H9 (cell line): Measurements from ENCODE around the gene CAMK2B. TPM values are rescaled to one million over a fixed set of nuclear protein-coding genes. Genes with fewer than 3 reads are reported as not detected.

Experiments
- DNase-seq: peaks from one replicate; pipeline ENCODE4 v3.0.0-alpha.2; 2017
- H2AFZ ChIP-seq: one replicate; pipeline ENCODE4 v1.6.1; 2013; ENCODE audit warnings: mild to moderate bottlenecking, low read length, control low read depth, moderate library complexity
- H2AK5ac ChIP-seq: 2 replicates; pipeline ENCODE4 v1.6.1; 2013; ENCODE audit warnings: low read length, control low read depth, mixed read lengths; ENCODE audit not compliant: insufficient read length
- H2BK120ac ChIP-seq: one replicate; pipeline ENCODE4 v1.6.1; 2013; ENCODE audit warnings: low read depth, mild to moderate bottlenecking, low read length, control low read depth, inconsistent platforms; ENCODE audit not compliant: poor library complexity, severe bottlenecking
- H2BK12ac ChIP-seq: 2 replicates; pipeline ENCODE4 v1.6.1; 2013; ENCODE audit warnings: low read length, control low read depth, mixed read lengths, low read depth; ENCODE audit not compliant: insufficient read length
- H2BK15ac ChIP-seq: 2 replicates; pipeline ENCODE4 v1.6.1; 2013; ENCODE audit warnings: low read depth, low read length, control low read depth
- H2BK20ac ChIP-seq: one replicate; pipeline ENCODE4 v1.6.1; 2013; ENCODE audit warnings: low read depth, mild to moderate bottlenecking, low read length, control low read depth, inconsistent platforms; ENCODE audit not compliant: poor library complexity, severe bottlenecking
- H2BK5ac ChIP-seq: 2 replicates; pipeline ENCODE4 v1.6.1; 2013; ENCODE audit warnings: low read length, control low read depth, mixed read lengths; ENCODE audit not compliant: insufficient read length
- H3K14ac ChIP-seq: 2 replicates; pipeline ENCODE4 v1.6.1; 2013; ENCODE audit warnings: low read length, control low read depth; ENCODE audit not compliant: insufficient read depth
- H3K18ac ChIP-seq: 2 replicates; pipeline ENCODE4 v1.6.1; 2013; ENCODE audit warnings: low read depth, mild to moderate bottlenecking, mixed read lengths, low read length, control low read depth; ENCODE audit not compliant: insufficient read length
- H3K23ac ChIP-seq: 2 replicates; pipeline ENCODE4 v1.6.1; 2013; ENCODE audit warnings: low read length, control low read depth, mixed read lengths, low read depth; ENCODE audit not compliant: insufficient read length
- H3K23me2 ChIP-seq: 2 replicates; pipeline ENCODE4 v1.6.1; 2013; ENCODE audit warnings: low read depth, mild to moderate bottlenecking, mixed read lengths, low read length, control low read depth; ENCODE audit not compliant: insufficient read length, poor library complexity, severe bottlenecking
- H3K27ac ChIP-seq: 2 replicates; pipeline ENCODE4 v1.5.1; 2013; ENCODE audit warnings: low read length, control low read depth, mixed read lengths, low read depth; ENCODE audit not compliant: insufficient read length
- H3K27me3 ChIP-seq: 2 replicates; pipeline ENCODE4 v1.6.1; 2013; ENCODE audit warnings: low read length, control low read depth, inconsistent platforms; ENCODE audit not compliant: insufficient read depth
- H3K4ac ChIP-seq: 2 replicates; pipeline ENCODE4 v1.6.1; 2013; ENCODE audit warnings: low read depth, mild to moderate bottlenecking, control low read depth, inconsistent platforms, low read length, moderate library complexity
- H3K4me1 ChIP-seq: 2 replicates; pipeline ENCODE4 v1.6.1; 2013; ENCODE audit warnings: low read length, control low read depth, inconsistent platforms; ENCODE audit not compliant: insufficient read depth
- H3K4me2 ChIP-seq: 2 replicates; pipeline ENCODE4 v1.6.1; 2013; ENCODE audit warnings: low read length, control low read depth, mixed read lengths; ENCODE audit not compliant: insufficient read length, insufficient read depth
- H3K56ac ChIP-seq: 2 replicates; pipeline ENCODE4 v1.6.1; 2013; ENCODE audit warnings: low read depth, mild to moderate bottlenecking, mixed read lengths, low read length, control low read depth; ENCODE audit not compliant: insufficient read length
- H3K79me1 ChIP-seq: 2 replicates; pipeline ENCODE4 v1.6.1; 2013; ENCODE audit warnings: low read depth, mild to moderate bottlenecking, moderate library complexity, low read length, control low read depth, inconsistent platforms; ENCODE audit not compliant: insufficient read depth, poor library complexity, severe bottlenecking
- H3K79me2 ChIP-seq: 2 replicates; pipeline ENCODE4 v1.6.1; 2013; ENCODE audit warnings: low read length, control low read depth, inconsistent platforms; ENCODE audit not compliant: insufficient read depth
- H3K9ac ChIP-seq: 2 replicates; pipeline ENCODE4 v1.6.1; 2013; ENCODE audit warnings: low read length, control low read depth, mixed read lengths; ENCODE audit not compliant: insufficient read length; ENCODE audit errors: extremely low read depth
- H3K9me3 ChIP-seq: one replicate; pipeline ENCODE4 v1.6.1; 2013; ENCODE audit warnings: low read depth, low read length, inconsistent platforms; ENCODE audit not compliant: control insufficient read depth
- H3T11ph ChIP-seq: one replicate; pipeline ENCODE4 v1.6.1; 2013; ENCODE audit warnings: mild to moderate bottlenecking, low read length, control low read depth, inconsistent platforms
- H4K20me1 ChIP-seq: one replicate; pipeline ENCODE4 v1.6.1; 2013; ENCODE audit not compliant: control insufficient read depth, insufficient read length, insufficient read depth
- H4K5ac ChIP-seq: 2 replicates; pipeline ENCODE4 v1.6.1; 2013; ENCODE audit warnings: low read depth, mild to moderate bottlenecking, mixed read lengths, low read length, control low read depth; ENCODE audit not compliant: insufficient read length
- H4K8ac ChIP-seq: replicated peaks from 2 replicates; pipeline ENCODE4 v1.6.1; 2013; ENCODE audit warnings: low read length, control low read depth, mixed read lengths, low read depth; ENCODE audit not compliant: insufficient read length
- H4K91ac ChIP-seq: 2 replicates; pipeline ENCODE4 v1.6.1; 2013; ENCODE audit warnings: low read depth, mild to moderate bottlenecking, moderate library complexity, mixed read lengths, low read length, control low read depth; ENCODE audit not compliant: insufficient read length
- H3K27ac Mint-ChIP-seq, 3 experiments: 2 replicates in 2 of 3; 3 replicates in 1 of 3; pipeline ENCODE4 v1.8.0; 2020 to 2021; ENCODE audit warnings: mixed read lengths in 3 of 3, mild to moderate bottlenecking in 1 of 3, moderate library complexity in 1 of 3
- H3K27me3 Mint-ChIP-seq: 2 replicates; pipeline ENCODE4 v1.8.0; 2021; ENCODE audit warnings: low read depth, mild to moderate bottlenecking, moderate library complexity, mixed read lengths
- H3K36me3 Mint-ChIP-seq, 3 experiments: 2 replicates in 2 of 3; 3 replicates in 1 of 3; pipeline ENCODE4 v1.8.0; 2020 to 2021; ENCODE audit warnings: low read depth in 3 of 3, mixed read lengths in 3 of 3; ENCODE audit not compliant: insufficient read depth in 1 of 3
- H3K4me1 Mint-ChIP-seq, 2 experiments: 2 replicates each; pipeline ENCODE4 v1.8.0; 2020; ENCODE audit warnings: mixed read lengths in 2 of 2
- H3K4me3 Mint-ChIP-seq, 2 experiments: 2 replicates in 1 of 2; 3 replicates in 1 of 2; pipeline ENCODE4 v1.8.0; 2020 to 2021; ENCODE audit warnings: mild to moderate bottlenecking in 2 of 2, mixed read lengths in 2 of 2, moderate library complexity in 1 of 2
- H3K9me3 Mint-ChIP-seq, 2 experiments: 2 replicates in 1 of 2; 3 replicates in 1 of 2; pipeline ENCODE4 v1.8.0; 2020; ENCODE audit warnings: mild to moderate bottlenecking in 2 of 2, mixed read lengths in 2 of 2, moderate library complexity in 1 of 2
- WGBS: extraction: QIAGEN DNeasy Blood & Tissue Kit; methylation state at CpG from one replicate; pipeline ENCODE4 v1.1.7; 2013; ENCODE audit warnings: missing lambda C conversion rate, low lambda C conversion rate, mixed read lengths; ENCODE audit not compliant: insufficient read length; ENCODE audit errors: extremely low coverage; 5-methylcytosine and 5-hydroxymethylcytosine counted together
- total RNA-seq: library from RNA; stranded (reverse); gene quantifications from 2 replicates; pipeline ENCODE4 v1.2.1, GENCODE V29; 2021
- TF ChIP-seq, protein P1 (sequence below): fragments of 200-600 bp; sonication (generic); conservative IDR thresholded peaks from 3 replicates; pipeline ENCODE4 v1.8.0; 2021; ENCODE audit warnings: antibody characterized with exemption, mild to moderate bottlenecking

The CAMK2B gene
- total RNA-seq, 1 experiment from 2014 or later = 0.17 TPM

DNA sequence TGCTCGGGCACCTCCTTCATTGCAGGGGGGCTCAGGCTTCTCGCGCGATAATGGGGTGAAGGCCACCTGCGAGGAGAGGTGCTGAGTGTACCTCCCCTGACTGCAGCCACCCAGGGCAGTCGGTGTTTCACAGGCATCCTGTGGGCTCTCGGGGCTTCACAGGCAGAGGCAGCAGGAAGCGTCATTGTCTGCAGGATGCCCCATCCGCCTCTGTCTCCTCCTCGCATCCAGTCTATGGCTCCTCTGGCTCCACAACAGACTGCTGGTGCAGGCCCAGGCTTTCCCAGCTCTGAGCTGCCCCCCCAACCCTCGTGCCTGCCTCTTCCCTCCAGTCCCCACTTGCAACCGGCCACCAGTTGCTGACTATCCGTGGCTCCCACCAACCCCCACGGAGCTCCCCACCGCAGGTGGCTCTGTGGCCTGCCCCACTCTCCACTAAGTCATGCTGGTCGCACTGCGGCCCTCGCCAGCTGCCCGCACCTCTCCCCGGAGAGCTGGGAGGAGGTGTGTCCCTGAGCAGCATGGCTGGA lies 36.5 kb downstream of the CAMK2B start:
- Mint-ChIP-seq H3K27ac (no peak overlapping the region), H3K4me3 (no peak overlapping the region), H3K36me3 (no peaks in the 10 kb centered on the region), H3K9me3 (no peaks in the 10 kb centered on the region), H3K27me3 (peaks cover 23% of the 10 kb centered on the region), H3K4me1 (peaks cover 8 to 21% of the 10 kb centered on the region in 2 experiments; a peak in 3 of 4 replicates)
- DNase-seq = peak; percentile 28
- Histone ChIP-seq H3K56ac (no peak overlapping the region), H3K27ac (no peak overlapping the region), H3K4me2 (no peak overlapping the region), H3K23me2 (no peaks in the 10 kb centered on the region), H4K5ac (no peak overlapping the region), H2AK5ac (no peak overlapping the region), H3K9ac (no peak overlapping the region), H3K4ac (no peak overlapping the region), H4K8ac (no peak overlapping the region), H2AFZ (no peak overlapping the region), H3K79me2 (no peaks in the 10 kb centered on the region), H2BK5ac (no peak overlapping the region), H4K91ac (no peak overlapping the region), H3T11ph (no peak overlapping the region), H3K18ac (no peak overlapping the region), H2BK20ac (no peak overlapping the region), H3K9me3 (no peaks in the 10 kb centered on the region), H4K20me1 (no peaks in the 10 kb centered on the region), H3K23ac (no peak overlapping the region), H2BK15ac (no peak overlapping the region), H3K79me1 (no peaks in the 10 kb centered on the region), H3K4me1 (no peaks in the 10 kb centered on the region), H2BK12ac (no peak overlapping the region), H3K14ac (no peak overlapping the region), H3K27me3 (no peaks in the 10 kb centered on the region), H2BK120ac (no peak overlapping the region)
- TF ChIP-seq, protein P1, sequence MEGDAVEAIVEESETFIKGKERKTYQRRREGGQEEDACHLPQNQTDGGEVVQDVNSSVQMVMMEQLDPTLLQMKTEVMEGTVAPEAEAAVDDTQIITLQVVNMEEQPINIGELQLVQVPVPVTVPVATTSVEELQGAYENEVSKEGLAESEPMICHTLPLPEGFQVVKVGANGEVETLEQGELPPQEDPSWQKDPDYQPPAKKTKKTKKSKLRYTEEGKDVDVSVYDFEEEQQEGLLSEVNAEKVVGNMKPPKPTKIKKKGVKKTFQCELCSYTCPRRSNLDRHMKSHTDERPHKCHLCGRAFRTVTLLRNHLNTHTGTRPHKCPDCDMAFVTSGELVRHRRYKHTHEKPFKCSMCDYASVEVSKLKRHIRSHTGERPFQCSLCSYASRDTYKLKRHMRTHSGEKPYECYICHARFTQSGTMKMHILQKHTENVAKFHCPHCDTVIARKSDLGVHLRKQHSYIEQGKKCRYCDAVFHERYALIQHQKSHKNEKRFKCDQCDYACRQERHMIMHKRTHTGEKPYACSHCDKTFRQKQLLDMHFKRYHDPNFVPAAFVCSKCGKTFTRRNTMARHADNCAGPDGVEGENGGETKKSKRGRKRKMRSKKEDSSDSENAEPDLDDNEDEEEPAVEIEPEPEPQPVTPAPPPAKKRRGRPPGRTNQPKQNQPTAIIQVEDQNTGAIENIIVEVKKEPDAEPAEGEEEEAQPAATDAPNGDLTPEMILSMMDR = no peak
- no CpG with 5 or more reads among the region's 20 CpGs for WGBS
